Body of pancreas (tissue), 4 donors: Measurements from ENCODE around the gene PATL2.

Experiments
- CTCF ChIP-seq, 7 experiments: fragments of 450-650 bp in 4 of 7; fragments of 200-600 bp in 3 of 7; sonication (generic) in 3 of 7; IDR thresholded peaks; one replicate each; pipeline ENCODE4 v1.5.1; 2016 to 2019; ENCODE audit warnings: antibody characterized with exemption in 7 of 7
- POLR2A ChIP-seq, 3 donors: fragments of 450-650 bp; IDR thresholded peaks; one replicate each; pipeline ENCODE4 v1.6.1; 2016; ENCODE audit warnings: antibody characterized with exemption in 3 of 3, mild to moderate bottlenecking in 2 of 3

GRCh38 chr15:44735482-44736180 lies 24.5 kb upstream of the PATL2 start:
- TF ChIP-seq CTCF (IDR thresholded peaks at IDR 0.05) (no peak), POLR2A (IDR thresholded peaks at IDR 0.05) (peak in 1 of 3 donors; percentile 34)
